H9 (cell line): ENCODE results near the gene GOT1. TPM values are rescaled to one million over a fixed set of nuclear protein-coding genes. Genes with fewer than 3 reads are reported as not detected.

ENCODE experiments used
- DNase-seq: peaks from one replicate; pipeline ENCODE4 v3.0.0-alpha.2; 2017
- H2AFZ ChIP-seq: one replicate; pipeline ENCODE4 v1.6.1; 2013; ENCODE audit warnings: mild to moderate bottlenecking, low read length, control low read depth, moderate library complexity
- H2AK5ac ChIP-seq: 2 replicates; pipeline ENCODE4 v1.6.1; 2013; ENCODE audit warnings: low read length, control low read depth, mixed read lengths; ENCODE audit not compliant: insufficient read length
- H2BK120ac ChIP-seq: one replicate; pipeline ENCODE4 v1.6.1; 2013; ENCODE audit warnings: low read depth, mild to moderate bottlenecking, low read length, control low read depth, inconsistent platforms; ENCODE audit not compliant: poor library complexity, severe bottlenecking
- H2BK12ac ChIP-seq: 2 replicates; pipeline ENCODE4 v1.6.1; 2013; ENCODE audit warnings: low read length, control low read depth, mixed read lengths, low read depth; ENCODE audit not compliant: insufficient read length
- H2BK15ac ChIP-seq: 2 replicates; pipeline ENCODE4 v1.6.1; 2013; ENCODE audit warnings: low read depth, low read length, control low read depth
- H2BK20ac ChIP-seq: one replicate; pipeline ENCODE4 v1.6.1; 2013; ENCODE audit warnings: low read depth, mild to moderate bottlenecking, low read length, control low read depth, inconsistent platforms; ENCODE audit not compliant: poor library complexity, severe bottlenecking
- H2BK5ac ChIP-seq: 2 replicates; pipeline ENCODE4 v1.6.1; 2013; ENCODE audit warnings: low read length, control low read depth, mixed read lengths; ENCODE audit not compliant: insufficient read length
- H3K14ac ChIP-seq: 2 replicates; pipeline ENCODE4 v1.6.1; 2013; ENCODE audit warnings: low read length, control low read depth; ENCODE audit not compliant: insufficient read depth
- H3K18ac ChIP-seq: 2 replicates; pipeline ENCODE4 v1.6.1; 2013; ENCODE audit warnings: low read depth, mild to moderate bottlenecking, mixed read lengths, low read length, control low read depth; ENCODE audit not compliant: insufficient read length
- H3K23ac ChIP-seq: 2 replicates; pipeline ENCODE4 v1.6.1; 2013; ENCODE audit warnings: low read length, control low read depth, mixed read lengths, low read depth; ENCODE audit not compliant: insufficient read length
- H3K23me2 ChIP-seq: 2 replicates; pipeline ENCODE4 v1.6.1; 2013; ENCODE audit warnings: low read depth, mild to moderate bottlenecking, mixed read lengths, low read length, control low read depth; ENCODE audit not compliant: insufficient read length, poor library complexity, severe bottlenecking
- H3K27ac ChIP-seq: 2 replicates; pipeline ENCODE4 v1.5.1; 2013; ENCODE audit warnings: low read length, control low read depth, mixed read lengths, low read depth; ENCODE audit not compliant: insufficient read length
- H3K27me3 ChIP-seq: 2 replicates; pipeline ENCODE4 v1.6.1; 2013; ENCODE audit warnings: low read length, control low read depth, inconsistent platforms; ENCODE audit not compliant: insufficient read depth
- H3K4ac ChIP-seq: 2 replicates; pipeline ENCODE4 v1.6.1; 2013; ENCODE audit warnings: low read depth, mild to moderate bottlenecking, control low read depth, inconsistent platforms, low read length, moderate library complexity
- H3K4me1 ChIP-seq: 2 replicates; pipeline ENCODE4 v1.6.1; 2013; ENCODE audit warnings: low read length, control low read depth, inconsistent platforms; ENCODE audit not compliant: insufficient read depth
- H3K4me2 ChIP-seq: 2 replicates; pipeline ENCODE4 v1.6.1; 2013; ENCODE audit warnings: low read length, control low read depth, mixed read lengths; ENCODE audit not compliant: insufficient read length, insufficient read depth
- H3K56ac ChIP-seq: 2 replicates; pipeline ENCODE4 v1.6.1; 2013; ENCODE audit warnings: low read depth, mild to moderate bottlenecking, mixed read lengths, low read length, control low read depth; ENCODE audit not compliant: insufficient read length
- H3K79me1 ChIP-seq: 2 replicates; pipeline ENCODE4 v1.6.1; 2013; ENCODE audit warnings: low read depth, mild to moderate bottlenecking, moderate library complexity, low read length, control low read depth, inconsistent platforms; ENCODE audit not compliant: insufficient read depth, poor library complexity, severe bottlenecking
- H3K79me2 ChIP-seq: 2 replicates; pipeline ENCODE4 v1.6.1; 2013; ENCODE audit warnings: low read length, control low read depth, inconsistent platforms; ENCODE audit not compliant: insufficient read depth
- H3K9ac ChIP-seq: 2 replicates; pipeline ENCODE4 v1.6.1; 2013; ENCODE audit warnings: low read length, control low read depth, mixed read lengths; ENCODE audit not compliant: insufficient read length; ENCODE audit errors: extremely low read depth
- H3K9me3 ChIP-seq: one replicate; pipeline ENCODE4 v1.6.1; 2013; ENCODE audit warnings: low read depth, low read length, inconsistent platforms; ENCODE audit not compliant: control insufficient read depth
- H3T11ph ChIP-seq: one replicate; pipeline ENCODE4 v1.6.1; 2013; ENCODE audit warnings: mild to moderate bottlenecking, low read length, control low read depth, inconsistent platforms
- H4K20me1 ChIP-seq: one replicate; pipeline ENCODE4 v1.6.1; 2013; ENCODE audit not compliant: control insufficient read depth, insufficient read length, insufficient read depth
- H4K5ac ChIP-seq: 2 replicates; pipeline ENCODE4 v1.6.1; 2013; ENCODE audit warnings: low read depth, mild to moderate bottlenecking, mixed read lengths, low read length, control low read depth; ENCODE audit not compliant: insufficient read length
- H4K8ac ChIP-seq: replicated peaks from 2 replicates; pipeline ENCODE4 v1.6.1; 2013; ENCODE audit warnings: low read length, control low read depth, mixed read lengths, low read depth; ENCODE audit not compliant: insufficient read length
- H4K91ac ChIP-seq: 2 replicates; pipeline ENCODE4 v1.6.1; 2013; ENCODE audit warnings: low read depth, mild to moderate bottlenecking, moderate library complexity, mixed read lengths, low read length, control low read depth; ENCODE audit not compliant: insufficient read length
- H3K27ac Mint-ChIP-seq, 3 experiments: 2 replicates in 2 of 3; 3 replicates in 1 of 3; pipeline ENCODE4 v1.8.0; 2020 to 2021; ENCODE audit warnings: mixed read lengths in 3 of 3, mild to moderate bottlenecking in 1 of 3, moderate library complexity in 1 of 3
- H3K27me3 Mint-ChIP-seq: 2 replicates; pipeline ENCODE4 v1.8.0; 2021; ENCODE audit warnings: low read depth, mild to moderate bottlenecking, moderate library complexity, mixed read lengths
- H3K36me3 Mint-ChIP-seq, 3 experiments: 2 replicates in 2 of 3; 3 replicates in 1 of 3; pipeline ENCODE4 v1.8.0; 2020 to 2021; ENCODE audit warnings: low read depth in 3 of 3, mixed read lengths in 3 of 3; ENCODE audit not compliant: insufficient read depth in 1 of 3
- H3K4me1 Mint-ChIP-seq, 2 experiments: 2 replicates each; pipeline ENCODE4 v1.8.0; 2020; ENCODE audit warnings: mixed read lengths in 2 of 2
- H3K4me3 Mint-ChIP-seq, 2 experiments: 2 replicates in 1 of 2; 3 replicates in 1 of 2; pipeline ENCODE4 v1.8.0; 2020 to 2021; ENCODE audit warnings: mild to moderate bottlenecking in 2 of 2, mixed read lengths in 2 of 2, moderate library complexity in 1 of 2
- H3K9me3 Mint-ChIP-seq, 2 experiments: 2 replicates in 1 of 2; 3 replicates in 1 of 2; pipeline ENCODE4 v1.8.0; 2020; ENCODE audit warnings: mild to moderate bottlenecking in 2 of 2, mixed read lengths in 2 of 2, moderate library complexity in 1 of 2
- WGBS: extraction: QIAGEN DNeasy Blood & Tissue Kit; methylation state at CpG from one replicate; pipeline ENCODE4 v1.1.7; 2013; ENCODE audit warnings: missing lambda C conversion rate, low lambda C conversion rate, mixed read lengths; ENCODE audit not compliant: insufficient read length; ENCODE audit errors: extremely low coverage; 5-methylcytosine and 5-hydroxymethylcytosine counted together
- total RNA-seq: library from RNA; stranded (reverse); gene quantifications from 2 replicates; pipeline ENCODE4 v1.2.1, GENCODE V29; 2021
- TF ChIP-seq, protein P1 (sequence below): fragments of 200-600 bp; sonication (generic); conservative IDR thresholded peaks from 3 replicates; pipeline ENCODE4 v1.8.0; 2021; ENCODE audit warnings: antibody characterized with exemption, mild to moderate bottlenecking

The GOT1 gene
- total RNA-seq, 1 experiment from 2014 or later = 43.3 TPM

DNA sequence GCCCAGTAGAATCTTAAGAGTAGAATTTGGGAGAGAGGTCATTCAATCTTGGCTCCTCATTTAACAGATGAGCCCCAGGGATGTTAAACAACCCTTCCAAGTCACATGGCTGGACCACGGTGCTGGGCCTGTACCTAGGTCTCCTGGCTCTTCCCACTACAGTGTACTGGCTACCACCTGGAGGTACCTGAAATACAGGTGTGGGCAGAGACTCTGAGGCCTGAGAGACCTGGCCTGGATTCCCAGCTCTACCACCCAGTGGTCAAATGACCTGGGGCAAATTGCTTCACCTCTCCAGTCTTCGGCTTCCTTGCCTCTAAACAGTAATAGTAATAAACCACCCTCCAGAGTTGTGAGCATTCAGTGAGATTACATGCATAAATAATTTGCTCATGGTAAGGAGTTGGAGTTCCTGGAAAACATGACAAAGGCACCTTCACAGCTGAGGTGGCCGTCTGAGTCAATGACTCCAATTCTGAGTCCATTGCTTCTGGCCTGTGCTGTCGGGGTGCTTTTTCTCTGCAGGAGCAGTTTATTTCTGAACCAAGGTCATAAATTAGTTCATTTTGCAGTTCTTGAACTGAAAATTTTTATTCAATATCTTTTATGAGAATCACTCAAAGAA is 2.7 kb downstream of the GOT1 start:
- Histone ChIP-seq H2BK20ac (no peak overlapping the region), H2BK5ac (no peak overlapping the region), H2BK15ac (no peak overlapping the region), H2BK12ac (no peak overlapping the region), H3K79me2 (peaks cover 6% of the 10 kb centered on the region; the same call in 1 of the 2 replicates), H3T11ph (no peak overlapping the region), H2AK5ac (no peak overlapping the region), H3K27me3 (no peaks in the 10 kb centered on the region), H3K23ac (no peak overlapping the region), H4K20me1 (no peaks in the 10 kb centered on the region), H3K23me2 (peaks cover 8% of the 10 kb centered on the region), H3K79me1 (peaks cover 10% of the 10 kb centered on the region), H3K9ac (no peak overlapping the region), H2BK120ac (no peak overlapping the region), H3K14ac (no peak overlapping the region), H3K27ac (no peak overlapping the region), H4K91ac (no peak overlapping the region), H3K56ac (no peak overlapping the region), H4K8ac (no peak overlapping the region), H3K4me1 (no peaks in the 10 kb centered on the region; the same call in 1 of the 2 replicates), H3K9me3 (no peaks in the 10 kb centered on the region), H2AFZ (no peak overlapping the region), H3K4ac (no peak overlapping the region), H3K18ac (no peak overlapping the region), H4K5ac (no peak overlapping the region), H3K4me2 (no peak overlapping the region)
- Mint-ChIP-seq H3K4me3 (no peak overlapping the region), H3K36me3 (peaks cover 0 to 16% (median 11%) of the 10 kb centered on the region in 3 experiments; a peak in 5 of 7 replicates), H3K9me3 (no peaks in the 10 kb centered on the region), H3K27me3 (no peaks in the 10 kb centered on the region; the same call in none of the 2 replicates), H3K4me1 (peaks cover 14 to 29% of the 10 kb centered on the region in 2 experiments), H3K27ac (no peak overlapping the region; a peak in 1 of 7 replicates)
- WGBS = no CpG with 5 or more reads among the region's 4 CpGs
- DNase-seq = no peak
- TF ChIP-seq, protein P1, sequence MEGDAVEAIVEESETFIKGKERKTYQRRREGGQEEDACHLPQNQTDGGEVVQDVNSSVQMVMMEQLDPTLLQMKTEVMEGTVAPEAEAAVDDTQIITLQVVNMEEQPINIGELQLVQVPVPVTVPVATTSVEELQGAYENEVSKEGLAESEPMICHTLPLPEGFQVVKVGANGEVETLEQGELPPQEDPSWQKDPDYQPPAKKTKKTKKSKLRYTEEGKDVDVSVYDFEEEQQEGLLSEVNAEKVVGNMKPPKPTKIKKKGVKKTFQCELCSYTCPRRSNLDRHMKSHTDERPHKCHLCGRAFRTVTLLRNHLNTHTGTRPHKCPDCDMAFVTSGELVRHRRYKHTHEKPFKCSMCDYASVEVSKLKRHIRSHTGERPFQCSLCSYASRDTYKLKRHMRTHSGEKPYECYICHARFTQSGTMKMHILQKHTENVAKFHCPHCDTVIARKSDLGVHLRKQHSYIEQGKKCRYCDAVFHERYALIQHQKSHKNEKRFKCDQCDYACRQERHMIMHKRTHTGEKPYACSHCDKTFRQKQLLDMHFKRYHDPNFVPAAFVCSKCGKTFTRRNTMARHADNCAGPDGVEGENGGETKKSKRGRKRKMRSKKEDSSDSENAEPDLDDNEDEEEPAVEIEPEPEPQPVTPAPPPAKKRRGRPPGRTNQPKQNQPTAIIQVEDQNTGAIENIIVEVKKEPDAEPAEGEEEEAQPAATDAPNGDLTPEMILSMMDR = no peak
